CD4-positive, alpha-beta T cell treated with Interleukin-17A for 4 hours (primary cell): ENCODE results near the gene DPH2.

Source experiments
- DNase-seq: peaks from one replicate; pipeline ENCODE4 v3.0.0-alpha.2; 2020; ENCODE audit warnings: mixed read lengths

The DPH2 gene

DNA sequence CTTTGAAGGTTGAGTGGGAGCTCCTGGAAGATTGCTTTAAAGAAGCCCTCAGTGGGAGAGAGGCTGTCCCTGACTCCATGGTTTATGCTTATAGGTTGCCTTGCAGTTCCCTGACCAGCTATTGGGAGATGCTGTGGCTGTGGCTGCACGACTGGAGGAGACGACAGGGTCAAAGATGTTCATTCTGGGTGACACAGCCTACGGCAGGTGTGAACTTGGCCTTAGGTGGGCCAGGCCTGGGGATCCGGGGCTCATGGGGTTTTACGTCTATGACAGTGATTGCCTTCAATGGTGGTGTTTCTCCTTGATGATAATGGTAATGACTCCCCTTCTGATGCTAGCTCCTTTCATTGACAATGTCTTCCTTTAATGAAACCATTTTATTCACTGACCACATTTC lies 692 bp downstream of the DPH2 start:
- DNase-seq: no peak

GRCh38 chr1:43970911-43971310 lies 1.1 kb downstream of the DPH2 start:
- DNase-seq: no peak

DNA sequence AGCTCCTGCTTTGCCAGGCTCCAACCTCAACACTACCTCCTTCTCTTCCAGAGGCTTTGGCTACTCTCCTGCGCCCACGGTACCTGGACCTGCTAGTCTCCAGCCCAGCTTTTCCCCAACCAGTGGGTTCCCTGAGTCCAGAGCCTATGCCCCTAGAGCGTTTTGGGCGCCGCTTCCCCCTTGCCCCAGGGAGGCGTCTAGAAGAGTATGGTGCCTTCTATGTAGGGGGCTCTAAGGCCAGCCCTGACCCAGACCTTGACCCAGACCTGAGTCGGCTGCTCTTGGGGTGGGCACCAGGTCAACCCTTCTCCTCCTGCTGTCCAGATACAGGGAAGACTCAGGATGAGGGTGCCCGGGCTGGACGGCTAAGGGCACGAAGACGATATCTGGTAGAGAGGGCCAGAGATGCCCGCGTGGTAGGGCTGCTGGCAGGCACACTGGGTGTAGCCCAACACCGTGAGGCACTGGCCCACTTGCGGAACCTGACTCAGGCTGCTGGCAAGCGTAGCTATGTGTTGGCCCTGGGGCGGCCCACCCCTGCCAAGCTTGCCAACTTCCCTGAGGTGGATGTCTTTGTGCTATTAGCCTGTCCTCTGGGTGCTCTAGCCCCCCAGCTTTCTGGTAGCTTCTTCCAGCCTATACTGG lies 1.6 kb downstream of the DPH2 start:
- no peak for DNase-seq

DNA sequence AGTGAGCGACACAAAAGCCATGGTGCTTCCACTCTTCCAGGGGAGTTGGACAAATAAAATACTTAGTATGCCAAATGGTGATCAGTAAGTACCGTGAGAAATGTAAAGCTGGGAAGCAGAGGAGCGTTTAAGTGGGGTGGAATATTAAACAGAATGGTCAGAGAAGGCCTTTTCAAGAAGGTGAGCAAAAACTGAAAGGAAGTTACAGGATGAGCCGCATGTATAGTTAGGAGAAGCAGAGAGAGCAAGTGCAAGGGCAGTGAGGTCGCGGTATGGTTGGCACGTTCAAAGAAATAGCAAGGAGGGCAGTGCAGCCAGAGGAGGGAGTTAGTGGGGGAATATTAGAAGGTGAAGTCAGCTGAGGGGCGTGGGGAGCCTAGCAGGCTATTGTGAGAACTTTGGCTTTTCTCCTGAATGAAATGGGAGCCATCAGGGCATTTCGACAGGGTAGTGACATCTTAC lies 4.2 kb downstream of the DPH2 start:
- no peak for DNase-seq

- DNase-seq: peak; percentile 95
These were observed 4.8 kb downstream of the DPH2 start, which contains the start of gene ATP6V0B for GRCh38 chr1:43974443-43975248. ATP6V0B (plus strand) TSS chr1:43974960; CDS start chr1:43975041, 81 bp downstream.

- peak; percentile 59 for DNase-seq
These were observed 5.6 kb downstream of the DPH2 start for GRCh38 chr1:43975249-43975961.

DNA sequence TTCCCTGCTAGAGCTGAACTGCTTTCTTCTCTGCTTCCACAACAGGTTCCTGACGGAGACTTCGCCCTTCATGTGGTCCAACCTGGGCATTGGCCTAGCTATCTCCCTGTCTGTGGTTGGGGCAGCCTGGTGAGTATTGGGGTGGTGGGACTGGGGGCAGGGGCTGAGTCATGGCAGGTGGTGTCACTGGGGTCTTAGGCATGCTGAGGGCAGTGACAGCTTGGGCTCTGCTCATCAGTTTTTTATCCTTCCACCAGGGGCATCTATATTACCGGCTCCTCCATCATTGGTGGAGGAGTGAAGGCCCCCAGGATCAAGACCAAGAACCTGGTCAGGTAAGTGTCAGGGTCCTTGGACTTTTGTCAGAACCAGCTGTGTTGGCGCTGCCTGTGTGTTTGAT lies 6.2 kb downstream of the DPH2 start:
- DNase-seq: no peak

DNA sequence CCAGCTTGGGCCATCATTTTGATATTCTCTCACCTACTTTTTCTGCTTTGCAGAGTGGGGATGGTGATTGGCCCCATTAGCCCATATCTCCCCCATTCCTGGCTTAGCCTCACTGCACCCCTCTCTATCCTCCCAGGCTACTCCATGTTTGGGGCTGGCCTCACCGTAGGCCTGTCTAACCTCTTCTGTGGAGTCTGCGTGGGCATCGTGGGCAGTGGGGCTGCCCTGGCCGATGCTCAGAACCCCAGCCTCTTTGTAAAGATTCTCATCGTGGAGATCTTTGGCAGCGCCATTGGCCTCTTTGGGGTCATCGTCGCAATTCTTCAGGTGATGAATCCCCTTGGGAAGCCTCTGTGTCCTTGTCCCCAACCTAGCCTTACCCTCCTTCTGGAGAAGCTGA lies 7.1 kb downstream of the DPH2 start:
- DNase-seq: no peak

DNA sequence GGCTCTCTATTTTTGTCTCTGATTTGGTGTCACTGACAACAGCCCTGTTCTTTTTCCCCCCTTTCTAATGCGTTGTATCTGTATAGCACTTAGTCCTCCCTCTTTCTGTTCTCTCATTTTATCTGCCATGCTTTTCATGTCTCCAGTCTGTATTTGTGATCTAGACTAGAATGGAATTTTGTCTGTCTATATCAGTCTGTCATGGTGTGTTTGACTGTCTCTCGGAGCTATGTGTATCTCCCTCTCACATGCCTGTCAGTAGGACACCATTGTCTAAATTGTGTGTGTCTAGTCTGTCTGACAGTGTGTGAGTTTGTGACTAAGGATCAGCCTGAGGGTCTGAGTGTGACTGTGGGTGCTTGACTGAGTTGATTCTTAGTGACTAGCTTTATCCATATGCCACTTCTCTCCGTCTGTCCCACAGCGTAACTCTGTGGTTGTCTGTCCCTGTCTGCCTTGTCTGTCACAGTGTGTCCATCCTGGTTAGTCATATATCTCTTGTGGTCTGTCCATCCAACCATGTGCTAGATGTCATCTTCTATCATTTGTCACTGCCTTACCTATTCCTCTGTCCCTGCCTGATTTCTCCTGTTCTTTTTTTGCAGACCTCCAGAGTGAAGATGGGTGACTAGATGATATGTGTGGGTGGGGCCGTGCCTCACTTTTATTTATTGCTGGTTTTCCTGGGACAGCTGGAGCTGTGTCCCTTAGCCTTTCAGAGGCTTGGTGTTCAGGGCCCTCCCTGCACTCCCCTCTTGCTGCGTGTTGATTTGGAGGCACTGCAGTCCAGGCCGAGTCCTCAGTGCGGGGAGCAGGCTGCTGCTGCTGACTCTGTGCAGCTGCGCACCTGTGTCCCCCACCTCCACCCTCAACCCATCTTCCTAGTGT lies 7.8 kb downstream of the DPH2 start:
- no peak for DNase-seq

DNA sequence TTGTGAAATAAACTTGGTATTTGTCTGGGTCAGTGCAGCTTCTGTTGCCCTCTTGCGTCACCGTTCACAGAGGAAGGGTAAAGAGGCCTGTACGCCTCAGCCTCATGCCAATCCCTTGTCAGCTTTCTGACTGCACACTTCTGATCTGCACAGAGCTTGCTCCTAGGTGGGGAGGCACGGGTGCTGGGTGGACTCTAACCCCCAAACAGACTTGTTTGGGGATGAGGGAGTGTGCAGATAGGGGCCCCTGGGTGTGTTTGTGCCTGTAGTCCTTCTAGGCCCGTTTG lies 8.4 kb downstream of the DPH2 start:
- no peak for DNase-seq

GRCh38 chr1:43978551-43979260 lies 8.9 kb downstream of the DPH2 start, which contains the start of gene B4GALT2:
B4GALT2 (plus strand) TSS chr1:43979210; CDS start chr1:43981161, 1,951 bp downstream.
- peak; percentile 29 for DNase-seq

DNA sequence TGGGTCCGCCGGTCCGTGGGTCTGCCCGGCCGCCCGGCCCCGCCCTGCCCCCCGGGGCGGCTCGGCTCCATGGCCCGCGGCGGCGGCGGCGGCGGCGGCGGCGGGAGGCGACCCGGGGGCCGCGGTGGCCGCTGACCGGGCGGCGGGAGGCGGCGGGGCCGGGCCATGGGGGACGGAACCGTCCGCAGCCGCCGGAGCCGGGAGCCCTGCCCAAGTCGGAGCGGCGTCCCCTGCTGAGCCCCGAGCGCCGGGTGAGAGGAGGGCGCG lies 9.4 kb downstream of the DPH2 start:
- DNase-seq: no peak

DNA sequence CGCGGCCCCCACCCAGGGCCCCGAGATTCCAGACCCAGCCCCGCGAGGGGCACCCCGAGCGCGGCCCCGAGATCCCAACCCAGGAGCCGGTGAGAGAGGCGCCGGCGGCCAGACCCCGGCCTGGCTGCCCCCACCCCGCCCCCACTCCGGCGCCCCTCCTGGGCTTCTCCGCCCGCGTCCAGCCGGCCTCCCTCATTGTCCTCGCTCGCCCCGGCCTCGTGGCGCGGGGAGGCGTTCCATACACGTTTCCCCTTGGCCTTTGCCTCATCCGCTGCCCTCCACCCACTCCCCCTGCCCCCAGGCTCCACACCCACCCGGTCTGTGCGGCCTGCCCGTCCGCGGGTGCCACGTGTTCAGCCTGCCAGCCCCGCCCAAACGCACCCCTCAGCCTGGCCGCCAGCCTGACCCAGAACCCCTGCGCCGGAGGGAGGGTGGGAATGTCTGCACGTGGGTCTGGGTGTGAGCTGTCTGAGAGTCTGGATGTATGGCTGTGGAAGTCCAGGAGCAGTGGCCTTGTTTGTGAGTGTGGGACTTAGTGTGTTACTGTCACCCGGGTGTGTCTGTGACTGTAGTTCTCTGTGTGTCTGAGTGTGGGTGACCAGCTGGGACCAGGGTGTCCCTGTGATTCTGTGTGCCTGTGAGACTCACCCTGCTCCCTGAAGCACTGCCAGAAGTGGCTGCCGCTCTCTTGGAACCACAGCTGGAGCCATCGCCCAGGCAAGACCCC lies 9.9 kb downstream of the DPH2 start:
- DNase-seq: peak; percentile 11

DNA sequence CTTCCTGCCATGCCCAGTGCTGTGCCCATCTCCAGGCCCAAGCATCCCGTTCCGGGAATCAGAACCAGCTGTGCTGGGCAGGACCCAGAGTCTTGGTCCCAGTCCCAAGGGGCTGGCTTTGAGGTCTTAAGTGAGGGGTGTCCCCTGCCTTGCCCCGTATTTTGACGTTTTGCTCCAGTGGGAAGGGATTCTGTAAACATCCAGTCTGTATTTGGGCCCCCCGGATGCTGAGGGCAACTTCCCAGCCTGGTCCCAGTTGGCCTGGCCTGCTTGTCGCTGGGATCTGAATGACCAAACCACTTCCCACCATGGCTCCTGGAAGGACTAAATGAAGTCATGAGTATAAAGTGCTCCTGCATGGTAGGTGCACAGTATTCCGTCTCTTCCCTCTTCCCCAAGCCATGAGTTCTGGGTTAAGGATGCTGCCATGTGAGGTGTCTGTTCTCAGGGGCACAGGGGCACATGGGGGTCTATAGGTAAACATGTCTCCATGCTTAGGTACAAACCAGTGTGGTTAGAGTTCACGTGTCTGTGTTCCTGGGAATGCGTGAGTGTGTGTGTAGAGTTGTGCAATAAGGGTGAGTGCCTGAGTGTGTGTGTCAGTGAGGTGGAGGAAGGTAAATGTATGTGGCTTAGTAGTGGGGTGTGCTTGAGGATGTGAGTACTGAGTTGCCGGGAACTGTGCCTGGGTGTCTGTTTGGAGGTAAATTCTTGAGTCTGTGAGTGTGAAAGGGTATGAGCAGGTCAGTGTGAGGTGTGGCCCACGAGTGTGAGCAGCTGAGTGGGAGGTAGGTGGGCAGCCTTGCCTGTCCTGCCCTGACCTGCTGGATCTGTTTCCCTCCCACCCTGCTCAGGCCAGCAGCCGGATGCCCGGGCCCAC lies 10.7 kb downstream of the DPH2 start:
- DNase-seq: no peak

DNA sequence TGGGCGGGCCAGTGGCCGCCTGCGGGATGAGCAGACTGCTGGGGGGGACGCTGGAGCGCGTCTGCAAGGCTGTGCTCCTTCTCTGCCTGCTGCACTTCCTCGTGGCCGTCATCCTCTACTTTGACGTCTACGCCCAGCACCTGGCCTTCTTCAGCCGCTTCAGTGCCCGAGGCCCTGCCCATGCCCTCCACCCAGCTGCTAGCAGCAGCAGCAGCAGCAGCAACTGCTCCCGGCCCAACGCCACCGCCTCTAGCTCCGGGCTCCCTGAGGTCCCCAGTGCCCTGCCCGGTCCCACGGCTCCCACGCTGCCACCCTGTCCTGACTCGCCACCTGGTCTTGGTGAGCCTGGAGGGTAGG lies 11.3 kb downstream of the DPH2 start:
- DNase-seq: no peak

GRCh38 chr1:43981636-43982035 lies 11.8 kb downstream of the DPH2 start:
- no peak for DNase-seq

DNA sequence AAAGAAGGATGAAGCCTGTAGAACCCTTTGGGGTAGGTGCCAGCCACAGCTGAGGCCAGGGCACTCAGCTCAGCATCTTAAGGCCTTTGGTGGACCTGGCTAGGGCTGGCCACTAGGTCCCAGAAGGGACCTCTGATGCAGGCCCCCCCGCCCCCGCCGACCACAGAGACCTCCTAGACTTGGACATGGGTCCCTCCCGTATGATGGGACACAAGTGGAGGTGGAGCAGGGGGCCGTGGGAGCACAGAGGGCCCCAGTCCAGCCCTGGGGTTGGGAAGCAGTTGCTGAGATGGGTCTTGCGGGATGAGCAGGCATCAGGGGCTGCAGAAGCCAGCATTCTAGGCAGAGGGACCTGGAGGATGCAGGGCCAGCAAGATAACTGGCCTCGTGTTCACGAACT lies 12.4 kb downstream of the DPH2 start:
- no peak for DNase-seq

DNA sequence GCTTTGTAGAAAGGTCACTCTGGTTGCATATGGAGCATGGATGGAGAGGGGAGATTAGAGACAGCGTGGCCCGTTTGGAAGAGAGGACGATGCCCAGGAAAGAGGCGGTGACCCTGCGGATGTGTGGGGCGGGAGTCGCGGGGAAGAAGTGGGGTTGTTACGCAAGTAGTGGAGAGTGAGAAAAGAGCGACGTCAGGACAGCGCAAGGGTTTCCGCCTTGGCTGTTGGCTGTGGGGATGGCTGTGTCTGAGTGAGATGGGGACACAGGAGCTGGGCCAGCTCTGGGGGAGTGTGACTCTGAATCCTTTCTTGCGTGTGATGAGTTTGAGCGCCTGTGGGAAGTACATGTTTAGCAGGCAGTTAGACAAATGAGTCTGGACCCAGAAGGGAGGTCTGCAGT lies 13.0 kb downstream of the DPH2 start:
- DNase-seq: no peak

DNA sequence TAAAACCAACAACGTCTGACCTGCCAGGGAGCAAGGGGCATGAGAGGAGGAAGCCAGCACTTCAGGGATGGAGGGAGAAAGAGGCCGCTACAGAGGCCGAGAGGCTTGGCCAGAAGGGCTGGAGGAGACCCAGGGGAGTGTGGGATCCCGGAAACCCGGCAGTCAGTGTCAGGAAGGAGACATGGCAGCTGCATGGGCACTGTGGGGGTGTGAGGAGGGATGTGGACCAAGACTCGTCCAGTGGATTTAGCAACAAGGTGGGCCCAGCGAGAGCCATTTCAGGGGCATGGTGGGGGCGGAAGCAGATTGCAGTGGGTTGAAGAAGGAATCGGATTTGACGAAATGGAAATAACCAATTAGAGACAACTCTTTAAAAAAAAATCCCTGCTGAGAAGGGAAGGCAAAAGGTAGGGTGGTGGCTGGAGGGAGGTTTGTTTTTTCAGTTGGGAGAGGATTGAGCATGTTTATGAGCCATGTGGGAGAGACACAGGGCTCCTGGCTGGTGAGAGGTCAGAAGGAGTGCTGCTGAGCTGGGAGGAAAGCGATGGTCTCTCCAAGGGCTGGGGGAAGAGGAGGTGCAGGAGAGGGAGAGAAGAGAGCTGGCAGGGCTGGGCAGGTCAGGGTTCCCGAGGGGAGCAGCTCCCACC lies 13.6 kb downstream of the DPH2 start:
- no peak for DNase-seq

GRCh38 chr1:43984855-43985254 lies 15.0 kb downstream of the DPH2 start:
- no peak for DNase-seq
